Tongue (tissue), 2 donors: ENCODE data around the gene UBE2Q2. TPM values are rescaled to one million over a fixed set of nuclear protein-coding genes. Genes with fewer than 3 reads are reported as not detected.
"Not testable (repeated sequence)": the region's sequence is repeated elsewhere in the genome, so short reads cannot be mapped to it uniquely, and the experiment has no call there.

Source experiments
- DNase-seq: peaks from one replicate; pipeline ENCODE4 v3.0.0-alpha.2; 2015
- total RNA-seq: library from RNA; depleted of rRNA; stranded (reverse); fragments of >200 nt; gene quantifications from one replicate; pipeline ENCODE4 v1.2.3, GENCODE V29; 2014

Gene UBE2Q2
- total RNA-seq, 1 donor from 2014 or later = 51.0 TPM

GRCh38 chr15:75866916-75867315 is 23.7 kb downstream of the UBE2Q2 start:
- no peak for DNase-seq

GRCh38 chr15:75867449-75867848 is 24.2 kb downstream of the UBE2Q2 start:
- DNase-seq = no peak

GRCh38 chr15:75868019-75868418 is 24.8 kb downstream of the UBE2Q2 start:
- DNase-seq = no peak

- no peak for DNase-seq
Measured at GRCh38 chr15:75869446-75869845, 26.2 kb downstream of the UBE2Q2 start.

- DNase-seq = not testable (repeated sequence)
Measured at GRCh38 chr15:75871589-75871988, 28.3 kb downstream of the UBE2Q2 start.

GRCh38 chr15:75872403-75872990 is 29.2 kb downstream of the UBE2Q2 start:
- no peak for DNase-seq

- DNase-seq = no peak
Measured at GRCh38 chr15:75884041-75884440, 40.8 kb downstream of the UBE2Q2 start.

- no peak for DNase-seq
Measured at GRCh38 chr15:75887178-75887577, 43.9 kb downstream of the UBE2Q2 start.

- DNase-seq = peak; percentile 12
Measured at GRCh38 chr15:75891895-75892294, 48.6 kb downstream of the UBE2Q2 start.

GRCh38 chr15:75895731-75896130 is 52.5 kb downstream of the UBE2Q2 start:
- DNase-seq = no peak

- no peak for DNase-seq
Measured at GRCh38 chr15:75900577-75900976, 57.3 kb downstream of the UBE2Q2 start.

GRCh38 chr15:75902129-75902557 is 58.9 kb downstream of the UBE2Q2 start:
- peak; percentile 66 for DNase-seq

GRCh38 chr15:75903331-75904239 is 60.3 kb downstream of the UBE2Q2 start, which contains the start of gene FBXO22:
FBXO22 (plus strand) TSS chr15:75903878; CDS start chr15:75903964, 86 bp downstream.
- peak; percentile 95 for DNase-seq

GRCh38 chr15:75905231-75905630 is 62.0 kb downstream of the UBE2Q2 start:
- no peak for DNase-seq

GRCh38 chr15:75910355-75910754 is 67.1 kb downstream of the UBE2Q2 start:
- DNase-seq = not testable (repeated sequence)

GRCh38 chr15:75916978-75917377 is 73.7 kb downstream of the UBE2Q2 start:
- no peak for DNase-seq

- no peak for DNase-seq
Measured at GRCh38 chr15:75918135-75918534, 74.9 kb downstream of the UBE2Q2 start.

- no peak for DNase-seq
Measured at GRCh38 chr15:75920079-75920478, 76.8 kb downstream of the UBE2Q2 start.

GRCh38 chr15:75921732-75922703 is 78.8 kb downstream of the UBE2Q2 start:
- DNase-seq = peak; percentile 53

- DNase-seq = no peak
Measured at GRCh38 chr15:75923756-75924155, 80.5 kb downstream of the UBE2Q2 start.

GRCh38 chr15:75924576-75924975 is 81.3 kb downstream of the UBE2Q2 start:
- no peak for DNase-seq

- DNase-seq = no peak
Measured at GRCh38 chr15:75925440-75925839, 82.2 kb downstream of the UBE2Q2 start.
